GM19351 (cell line): ENCODE measurements around the gene SH3BP4.

Source experiments
- ATAC-seq: cut with Tn5 transposase; IDR thresholded peaks from one replicate; pipeline ENCODE4 v1.9.1; 2021; ENCODE audit warnings: mild to moderate bottlenecking, moderate library complexity; ENCODE audit not compliant: unreplicated experiment

Gene SH3BP4

GRCh38 chr2:234997389-234997788 lies 45.6 kb downstream of the SH3BP4 start:
- ATAC-seq = no peak

- ATAC-seq = no peak
Observed at GRCh38 chr2:234998404-234999211, 46.8 kb downstream of the SH3BP4 start.

- no peak for ATAC-seq
Observed at GRCh38 chr2:234999740-235000425, 48.1 kb downstream of the SH3BP4 start.

- no peak for ATAC-seq
Observed at GRCh38 chr2:235000426-235001236, 48.8 kb downstream of the SH3BP4 start.

GRCh38 chr2:235001237-235002133 lies 49.7 kb downstream of the SH3BP4 start:
- ATAC-seq = no peak

GRCh38 chr2:235002198-235003095 lies 50.6 kb downstream of the SH3BP4 start:
- no peak for ATAC-seq

GRCh38 chr2:235003096-235003775 lies 51.4 kb downstream of the SH3BP4 start:
- ATAC-seq = no peak

GRCh38 chr2:235004329-235004903 lies 52.6 kb downstream of the SH3BP4 start:
- no peak for ATAC-seq

GRCh38 chr2:235005023-235005422 lies 53.2 kb downstream of the SH3BP4 start:
- ATAC-seq = no peak

GRCh38 chr2:235005603-235006259 lies 53.9 kb downstream of the SH3BP4 start:
- no peak for ATAC-seq

- no peak for ATAC-seq
Observed at GRCh38 chr2:235006461-235006860, 54.6 kb downstream of the SH3BP4 start.

GRCh38 chr2:235006986-235007385 lies 55.2 kb downstream of the SH3BP4 start:
- no peak for ATAC-seq

GRCh38 chr2:235007664-235008457 lies 56.0 kb downstream of the SH3BP4 start:
- ATAC-seq = no peak

- ATAC-seq = no peak
Observed at GRCh38 chr2:235008584-235009044, 56.8 kb downstream of the SH3BP4 start.

GRCh38 chr2:235009081-235009480 lies 57.3 kb downstream of the SH3BP4 start:
- no peak for ATAC-seq

GRCh38 chr2:235010117-235010714 lies 58.4 kb downstream of the SH3BP4 start:
- no peak for ATAC-seq

- no peak for ATAC-seq
Observed at GRCh38 chr2:235011607-235011928, 59.8 kb downstream of the SH3BP4 start.
